Glomerular endothelial cell (primary cell): Measurements from ENCODE around the gene SH3BP4. TPM values are rescaled to one million over a fixed set of nuclear protein-coding genes. Genes with fewer than 3 reads are reported as not detected.
"Not testable (repeated sequence)": the region's sequence is repeated elsewhere in the genome, so short reads cannot be mapped to it uniquely, and the experiment has no call there.

Source experiments
- DNase-seq: peaks from one replicate; pipeline ENCODE4 v3.0.0-alpha.2; 2011; ENCODE audit warnings: low read depth, low spot score; ENCODE audit errors: extremely low read depth
- total RNA-seq: library from RNA; depleted of rRNA; stranded (reverse); fragments of >200 nt; gene quantifications from 2 replicates; pipeline ENCODE4 v1.2.3, GENCODE V29; 2015

SH3BP4 gene
- total RNA-seq, 1 donor from 2014 or later = 62.5 TPM

DNA sequence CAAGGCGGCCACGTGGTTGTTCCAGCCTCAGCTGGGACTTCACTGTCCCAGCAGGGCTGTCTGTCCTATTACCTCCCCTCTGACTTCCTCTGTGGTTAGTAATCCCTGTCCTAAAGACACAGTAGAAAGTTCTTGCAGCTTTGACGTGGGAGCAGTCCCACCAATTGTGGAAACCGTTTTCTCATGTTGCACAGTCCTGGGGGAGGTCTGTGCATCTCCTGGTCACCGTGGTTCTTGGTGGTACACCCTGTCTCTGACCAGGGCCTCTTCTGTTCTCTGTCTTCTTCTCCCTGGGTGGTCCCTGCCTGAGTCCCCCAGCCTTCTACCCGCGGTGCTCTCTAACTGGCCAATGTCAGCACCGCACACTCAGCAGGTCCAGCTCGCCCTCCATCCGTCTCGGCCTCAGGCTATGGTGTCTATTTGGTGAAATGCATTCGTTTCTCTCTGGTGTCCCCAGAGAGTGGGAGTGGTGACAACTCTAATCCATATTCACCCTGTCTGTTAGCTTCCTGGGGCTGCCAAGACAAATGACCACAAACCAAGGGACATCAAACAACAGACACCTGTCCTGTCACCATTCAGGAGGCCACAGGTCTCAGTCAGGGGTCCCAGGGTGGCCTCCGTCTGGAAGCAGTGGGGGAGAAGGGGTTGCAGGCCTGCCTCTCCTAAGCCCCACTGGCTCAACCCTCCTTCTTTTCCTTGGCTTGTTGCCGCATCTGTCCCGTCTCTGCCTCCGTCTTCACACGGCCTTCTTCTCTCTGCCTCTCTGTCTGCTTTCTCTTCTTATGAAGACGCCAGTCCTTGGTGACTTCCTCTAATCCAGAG lies 99.8 kb downstream of the SH3BP4 start:
- no peak for DNase-seq

- no peak for DNase-seq
These were observed 100.9 kb downstream of the SH3BP4 start for GRCh38 chr2:235052514-235053354.

DNA sequence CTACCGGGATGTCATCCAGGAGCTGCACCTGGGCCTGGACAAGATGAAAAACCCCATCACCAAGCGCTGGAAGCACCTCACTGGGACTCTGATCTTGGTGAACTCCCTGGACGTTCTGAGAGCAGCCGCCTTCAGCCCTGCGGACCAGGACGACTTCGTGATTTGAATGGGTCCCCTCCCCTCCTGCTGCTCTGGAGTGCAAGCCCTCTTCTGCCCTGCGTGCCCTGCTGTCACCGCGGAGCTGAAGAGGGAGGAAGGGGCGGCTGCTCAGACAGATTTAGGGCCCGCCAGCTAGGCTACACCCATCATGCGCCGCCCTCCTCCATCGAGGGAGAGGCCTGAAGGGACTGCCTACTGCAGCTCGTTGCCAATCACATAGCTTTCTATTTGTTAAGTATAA lies 101.8 kb downstream of the SH3BP4 start:
- no peak for DNase-seq

DNA sequence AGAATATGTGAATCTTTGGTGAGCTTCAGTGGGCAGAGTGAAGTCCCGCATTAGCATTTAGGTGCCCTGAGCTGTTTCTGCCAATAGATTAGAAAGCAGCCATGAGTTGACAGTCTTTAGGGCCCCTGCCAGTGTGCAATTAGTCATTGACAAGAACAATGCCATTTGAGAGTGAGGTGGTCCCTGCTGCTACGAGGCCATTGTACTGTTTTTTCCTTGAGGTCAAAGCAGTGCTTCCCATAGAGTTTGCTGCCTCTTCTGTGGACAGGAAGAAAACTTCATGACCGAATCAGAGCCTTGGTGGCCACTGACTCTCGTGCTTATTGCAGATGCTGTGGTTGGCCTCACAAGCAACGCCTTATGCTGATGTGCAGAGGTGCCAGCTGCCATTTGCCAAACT lies 102.7 kb downstream of the SH3BP4 start:
- DNase-seq = no peak

DNA sequence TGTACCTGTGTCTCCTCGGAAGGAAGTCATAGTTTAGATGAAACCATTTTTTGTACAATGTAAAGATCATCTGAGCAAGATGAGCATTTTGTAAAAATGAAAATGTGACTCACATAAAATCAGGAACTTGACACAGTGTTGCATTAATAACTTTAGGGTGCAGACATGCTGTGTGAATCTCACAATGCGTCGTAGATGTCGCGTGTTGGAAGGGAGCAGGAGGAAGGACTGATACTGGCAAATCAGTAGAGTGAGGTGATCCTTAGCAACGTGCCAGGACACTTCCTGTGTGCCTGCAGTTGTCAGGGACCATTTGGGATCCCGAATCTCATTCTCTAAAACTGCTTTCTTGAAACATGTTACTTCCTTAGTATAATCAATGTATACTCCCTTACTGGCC lies 103.1 kb downstream of the SH3BP4 start:
- no peak for DNase-seq

GRCh38 chr2:235055891-235056516 lies 104.2 kb downstream of the SH3BP4 start:
- DNase-seq = no peak

- DNase-seq = no peak
These were observed 105.0 kb downstream of the SH3BP4 start for GRCh38 chr2:235056768-235057167.

DNA sequence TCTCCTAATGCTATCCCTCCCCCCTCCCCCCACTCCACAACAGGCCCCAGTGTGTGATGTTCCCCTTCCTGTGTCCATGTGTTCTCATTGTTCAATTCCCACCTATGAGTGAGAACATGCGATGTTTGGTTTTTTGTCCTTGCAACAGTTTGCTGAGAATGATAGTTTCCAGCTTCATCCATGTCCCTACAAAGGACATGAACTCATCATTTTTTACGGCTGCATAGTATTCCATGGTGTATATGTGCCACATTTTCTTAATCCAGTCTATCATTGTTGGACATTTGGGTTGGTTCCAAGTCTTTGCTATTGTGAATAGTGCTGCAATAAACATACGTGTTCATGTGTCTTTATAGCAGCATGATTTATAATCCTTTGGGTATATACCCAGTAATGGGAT lies 105.8 kb downstream of the SH3BP4 start:
- DNase-seq = not testable (repeated sequence)

- no peak for DNase-seq
These were observed 107.3 kb downstream of the SH3BP4 start for GRCh38 chr2:235059161-235059560.

DNA sequence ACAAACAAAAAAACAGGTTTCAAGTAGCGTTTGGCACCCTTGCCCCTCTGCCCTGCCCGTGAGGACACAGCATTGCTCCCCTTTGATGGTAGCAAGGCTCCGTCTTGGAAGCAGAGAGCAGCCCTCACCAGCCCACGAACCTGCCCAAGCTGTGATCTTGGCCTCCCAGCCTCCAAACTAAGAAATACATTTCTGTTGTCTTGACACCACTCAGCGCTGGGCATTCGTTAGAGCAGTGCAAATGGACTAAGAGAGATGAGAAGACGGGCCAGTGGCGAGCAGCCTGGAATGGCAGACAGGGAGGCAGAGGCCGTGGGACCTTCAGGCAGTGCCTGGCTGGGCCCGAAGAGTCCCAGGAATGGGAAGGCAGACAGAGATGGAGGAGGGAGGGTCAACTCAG lies 109.8 kb downstream of the SH3BP4 start:
- DNase-seq = no peak

GRCh38 chr2:235063471-235063961 lies 111.7 kb downstream of the SH3BP4 start:
- no peak for DNase-seq

DNA sequence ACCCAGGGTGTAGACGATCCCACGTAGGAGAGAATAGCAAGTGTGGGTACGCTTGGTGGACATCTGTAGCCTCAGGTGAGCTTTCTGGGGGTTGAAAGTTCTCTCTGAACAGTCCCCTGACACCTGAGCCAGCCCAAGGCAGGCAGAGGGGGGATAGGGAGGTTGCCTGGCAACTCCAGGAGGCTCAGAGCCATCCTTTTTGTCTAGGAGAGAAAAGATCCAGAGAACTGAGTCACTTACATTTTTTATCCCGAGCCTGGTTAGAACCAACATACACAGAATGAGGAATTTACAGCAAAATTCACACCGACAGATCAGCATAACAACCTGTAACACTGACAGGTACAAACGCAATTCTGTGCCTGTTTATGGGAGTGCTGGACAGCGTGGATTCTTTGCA lies 113.2 kb downstream of the SH3BP4 start:
- no peak for DNase-seq

- DNase-seq = no peak
These were observed 114.7 kb downstream of the SH3BP4 start for GRCh38 chr2:235066490-235066889.

- no peak for DNase-seq
These were observed 115.1 kb downstream of the SH3BP4 start for GRCh38 chr2:235066895-235067294.

DNA sequence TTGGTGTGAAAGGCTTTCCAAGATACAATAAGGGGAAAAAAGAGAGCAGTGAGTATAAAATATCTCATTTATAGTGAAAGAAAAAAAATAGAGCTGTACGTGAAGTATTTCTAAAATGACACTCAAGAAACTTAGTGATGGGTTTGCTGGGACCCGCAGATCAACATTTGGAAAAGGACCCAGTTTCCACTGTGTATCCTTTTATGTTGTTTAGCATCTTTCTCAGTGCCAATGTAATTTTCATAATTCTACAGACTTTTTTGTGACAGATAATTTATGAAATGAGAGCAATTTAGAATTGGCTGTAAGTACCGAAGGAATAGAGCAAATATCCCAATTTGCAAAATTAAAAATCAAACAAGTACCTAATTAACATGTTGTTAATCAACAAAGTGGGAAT lies 116.9 kb downstream of the SH3BP4 start:
- no peak for DNase-seq

DNA sequence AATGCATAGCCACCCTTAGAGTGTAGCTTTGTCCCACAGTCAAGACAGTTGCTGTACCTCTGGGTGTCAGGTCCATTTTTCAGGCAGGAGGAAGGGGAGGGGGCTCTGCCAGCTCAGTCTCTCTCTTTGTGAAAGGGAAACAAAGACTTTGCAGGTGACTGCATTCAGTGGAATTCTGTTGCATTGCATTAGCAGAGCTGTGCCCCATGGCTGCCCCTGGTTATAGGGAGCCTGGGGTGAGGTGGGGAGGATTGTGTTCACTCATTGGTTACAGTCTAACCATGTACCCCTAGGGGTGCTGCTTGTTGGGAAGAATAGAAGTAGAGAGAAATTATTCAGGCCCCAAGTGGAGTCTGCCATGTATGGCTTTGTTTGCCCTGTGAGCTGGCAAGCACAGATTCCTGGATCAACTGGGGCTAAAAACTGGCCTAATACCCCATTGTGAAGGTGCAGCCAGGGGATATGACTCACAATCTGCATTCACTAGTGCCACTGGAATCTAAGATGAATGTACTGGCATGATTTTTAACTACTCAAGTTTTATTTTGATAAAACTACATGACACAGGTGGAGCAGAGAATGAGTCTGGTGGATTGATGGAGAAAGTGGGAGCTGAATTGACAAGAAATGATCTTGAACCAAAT lies 118.4 kb downstream of the SH3BP4 start:
- no peak for DNase-seq

DNA sequence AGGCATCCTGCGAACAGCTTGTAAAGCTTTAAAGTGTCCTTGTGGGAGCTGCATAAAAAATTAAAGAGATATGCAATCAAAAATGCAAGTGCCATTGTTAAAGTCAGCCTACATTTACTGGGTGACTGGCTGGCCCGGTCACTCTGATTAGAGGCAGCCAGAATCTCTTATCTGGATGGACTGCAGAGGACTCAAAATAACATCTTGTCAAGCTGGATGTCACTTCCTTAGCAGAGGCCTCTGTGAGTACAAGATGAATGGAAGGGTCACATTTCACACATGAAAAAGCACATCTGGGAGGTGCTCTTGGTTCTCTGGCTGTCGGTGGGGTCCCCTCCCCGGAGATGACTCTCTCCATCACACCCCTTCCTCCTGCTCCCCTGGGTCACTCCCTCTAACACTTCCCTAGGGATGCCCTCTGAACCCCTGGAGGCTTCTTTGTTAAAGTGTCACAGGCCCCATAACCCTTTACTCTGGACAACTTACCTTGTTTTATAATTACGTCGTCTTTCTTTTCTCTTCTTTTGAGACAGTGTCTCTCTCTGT lies 122.1 kb downstream of the SH3BP4 start:
- DNase-seq = no peak

DNA sequence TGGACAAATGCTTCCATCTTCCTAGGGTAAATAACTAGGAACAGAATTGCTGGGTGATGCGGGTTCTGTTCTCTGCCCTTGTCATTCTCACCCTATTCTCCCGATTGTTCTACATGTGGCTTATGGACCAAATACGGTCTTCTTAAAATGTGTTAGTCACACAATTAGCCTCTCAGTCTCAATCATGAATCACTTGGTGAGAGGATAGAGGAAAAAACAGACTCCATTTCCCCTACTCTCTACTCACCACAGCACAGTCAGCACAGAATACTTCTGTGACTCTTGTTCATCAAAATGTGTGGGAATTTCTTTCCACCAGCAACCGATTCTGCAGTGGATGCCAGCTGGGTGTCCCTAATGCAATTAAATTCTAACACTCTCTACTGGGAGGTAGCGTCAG lies 125.2 kb downstream of the SH3BP4 start:
- no peak for DNase-seq

GRCh38 chr2:235078182-235078581 lies 126.4 kb downstream of the SH3BP4 start:
- DNase-seq = no peak

GRCh38 chr2:235078914-235079472 lies 127.2 kb downstream of the SH3BP4 start:
- DNase-seq = no peak
